DMS153 treated with DMSO at 0.1 percent for 48 hours (cell line): ENCODE measurements around the gene CNNM1.
A peak's percentile ranks its signal among the peaks of the same experiment; 100 is the strongest.

Experiments
- DNase-seq: peaks from one replicate; lab custom pipeline; 2025; ENCODE audit not compliant: unreplicated experiment; lab: John Stamatoyannopoulos, UW

CNNM1 gene

GRCh38 chr10:99418910-99419624, 89.9 kb downstream of the CNNM1 start:
- DNase-seq, result no peak

- DNase-seq, result no peak
Observed at GRCh38 chr10:99419688-99420087, 90.5 kb downstream of the CNNM1 start.

GRCh38 chr10:99421233-99421739, 92.1 kb downstream of the CNNM1 start:
- DNase-seq, result no peak

GRCh38 chr10:99422529-99423096, 93.5 kb downstream of the CNNM1 start:
- no peak for DNase-seq

- DNase-seq, result no peak
Observed at GRCh38 chr10:99424656-99425055, 95.5 kb downstream of the CNNM1 start.

GRCh38 chr10:99425204-99425603, 96.0 kb downstream of the CNNM1 start:
- DNase-seq, result no peak

- no peak for DNase-seq
Observed at GRCh38 chr10:99426689-99427088, 97.5 kb downstream of the CNNM1 start.

DNA sequence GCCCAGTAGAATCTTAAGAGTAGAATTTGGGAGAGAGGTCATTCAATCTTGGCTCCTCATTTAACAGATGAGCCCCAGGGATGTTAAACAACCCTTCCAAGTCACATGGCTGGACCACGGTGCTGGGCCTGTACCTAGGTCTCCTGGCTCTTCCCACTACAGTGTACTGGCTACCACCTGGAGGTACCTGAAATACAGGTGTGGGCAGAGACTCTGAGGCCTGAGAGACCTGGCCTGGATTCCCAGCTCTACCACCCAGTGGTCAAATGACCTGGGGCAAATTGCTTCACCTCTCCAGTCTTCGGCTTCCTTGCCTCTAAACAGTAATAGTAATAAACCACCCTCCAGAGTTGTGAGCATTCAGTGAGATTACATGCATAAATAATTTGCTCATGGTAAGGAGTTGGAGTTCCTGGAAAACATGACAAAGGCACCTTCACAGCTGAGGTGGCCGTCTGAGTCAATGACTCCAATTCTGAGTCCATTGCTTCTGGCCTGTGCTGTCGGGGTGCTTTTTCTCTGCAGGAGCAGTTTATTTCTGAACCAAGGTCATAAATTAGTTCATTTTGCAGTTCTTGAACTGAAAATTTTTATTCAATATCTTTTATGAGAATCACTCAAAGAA, 98.5 kb downstream of the CNNM1 start:
- DNase-seq, result no peak

DNA sequence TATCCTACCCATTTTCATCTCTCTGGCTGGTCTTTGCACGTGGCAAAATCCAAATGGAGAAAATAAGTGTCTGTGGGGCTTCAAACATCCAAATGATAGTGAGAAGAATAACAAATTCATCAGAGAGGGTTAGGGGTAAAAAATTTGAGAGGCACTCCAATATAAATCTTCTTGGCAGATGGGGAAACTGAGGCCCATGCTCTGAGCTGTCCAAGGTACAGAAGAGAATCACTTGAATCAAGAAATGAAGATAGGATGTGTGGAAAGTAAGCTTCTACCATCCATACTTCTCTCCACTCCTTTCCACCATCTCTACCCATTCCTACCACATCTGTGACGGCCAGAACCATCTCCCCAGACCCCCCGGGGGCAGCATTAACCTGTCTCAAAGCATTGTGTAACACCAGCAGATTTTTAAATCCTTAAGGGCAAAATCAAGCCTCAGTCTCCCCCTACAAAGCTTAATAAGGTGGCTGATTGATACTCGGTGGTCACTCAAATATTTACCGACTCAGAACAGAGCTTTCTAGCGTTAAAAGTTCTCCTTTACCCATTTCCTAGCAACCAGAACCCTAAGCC, 100.5 kb downstream of the CNNM1 start:
- no peak for DNase-seq

DNA sequence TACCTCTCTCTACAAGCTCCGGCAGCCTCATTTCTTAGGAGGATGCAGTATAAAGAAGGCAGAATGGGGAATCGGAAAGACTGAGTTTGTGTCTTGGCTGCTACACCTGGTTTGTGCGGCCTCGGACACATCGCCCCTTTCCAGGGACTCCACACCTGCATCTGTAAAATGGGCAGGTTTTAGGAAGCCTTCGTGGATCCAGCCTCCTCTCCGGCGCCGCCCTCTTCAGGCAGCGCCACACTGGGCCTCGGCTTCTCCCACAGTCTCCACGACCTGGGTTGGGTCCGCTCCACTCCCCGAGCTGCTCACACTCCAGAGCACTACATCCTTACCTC, 100.9 kb downstream of the CNNM1 start:
- DNase-seq, result no peak

DNA sequence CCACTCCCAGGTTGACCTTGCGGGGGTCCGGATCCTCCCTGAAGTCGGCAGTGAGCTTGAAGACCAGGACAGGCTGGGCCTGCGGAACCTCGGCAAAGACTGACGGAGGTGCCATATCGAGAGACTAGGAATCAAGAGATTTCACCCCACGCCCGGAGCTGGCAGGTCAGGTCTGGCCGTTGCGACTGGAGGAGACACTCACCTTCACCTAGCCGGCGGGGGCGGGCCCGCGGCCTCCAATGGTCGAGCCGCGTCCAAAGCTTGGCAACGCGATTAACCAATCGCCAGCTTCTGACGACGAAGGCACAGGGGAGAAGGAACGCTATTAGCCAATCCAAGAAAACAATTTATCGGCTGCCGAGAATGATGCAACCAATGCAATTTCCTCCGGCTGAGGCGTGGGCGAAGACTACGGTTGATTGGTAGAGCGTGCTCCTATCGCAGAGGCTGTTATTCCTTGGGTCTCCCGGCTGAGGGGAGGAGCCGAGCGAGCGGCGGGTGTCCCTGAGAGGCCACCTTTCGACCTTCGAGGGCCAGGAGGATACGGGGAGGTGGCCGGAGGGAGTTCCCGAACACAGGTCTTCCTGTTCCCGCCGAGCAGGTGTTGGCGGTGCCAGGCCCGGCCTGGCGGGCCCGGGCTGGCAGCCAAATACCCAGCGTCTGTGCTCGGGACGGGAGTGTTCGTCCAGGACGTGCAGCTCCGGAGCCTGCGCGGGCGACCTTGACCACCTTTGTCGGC, 101.5 kb downstream of the CNNM1 start, which contains the start of gene GOT1:
GOT1 (minus strand) TSS at position 174 of the 739 bp plus-strand sequence; CDS start at position 115, 59 bp downstream.
- peak; percentile 97 for DNase-seq

DNA sequence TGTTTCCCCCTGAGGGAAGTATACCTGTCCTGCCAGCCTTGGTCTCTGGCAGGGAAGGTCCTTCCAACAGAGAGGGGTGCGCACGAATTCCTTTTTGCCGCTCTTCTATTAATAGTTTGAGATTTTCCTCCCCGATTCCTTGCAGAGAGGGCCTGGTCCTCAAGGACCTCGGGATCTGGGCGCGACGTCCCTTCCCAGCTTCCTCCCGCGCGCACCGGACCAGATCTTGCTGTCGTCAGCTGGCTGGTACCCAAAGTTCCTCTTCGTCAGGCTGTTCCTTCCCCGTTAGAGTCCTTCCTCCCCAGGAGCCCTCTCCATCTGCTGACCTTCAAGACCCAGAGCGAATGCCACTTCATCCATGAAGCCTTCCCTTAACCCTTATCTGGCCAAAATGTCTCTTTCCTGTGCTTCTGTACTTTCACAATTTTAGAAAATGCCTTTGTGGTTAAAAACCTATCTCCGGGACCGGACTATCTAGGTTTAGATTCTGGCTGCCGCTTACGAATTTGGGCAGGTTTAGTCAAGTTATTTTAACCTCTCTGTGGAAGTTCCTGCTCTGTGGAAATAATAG, 102.1 kb downstream of the CNNM1 start:
- no peak for DNase-seq

DNA sequence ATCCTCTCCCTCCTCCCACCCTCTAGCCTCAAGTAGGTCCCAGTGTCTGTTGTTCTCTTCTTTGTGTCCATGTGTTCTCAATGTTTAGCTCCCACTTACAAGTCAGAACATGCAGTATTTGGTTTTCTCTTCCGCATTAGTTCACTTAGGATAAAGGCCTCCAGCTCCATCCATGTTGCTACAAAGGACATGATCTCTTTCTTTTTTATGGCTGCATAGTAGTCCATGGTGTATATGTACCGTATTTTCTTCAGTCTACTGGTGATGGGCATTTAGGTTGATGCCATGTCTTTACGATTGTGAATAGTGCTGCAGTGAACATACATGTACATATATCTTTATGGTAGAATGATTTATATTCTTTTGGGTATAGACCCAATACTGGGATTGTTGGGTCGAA, 102.9 kb downstream of the CNNM1 start:
- no peak for DNase-seq

- no peak for DNase-seq
Observed at GRCh38 chr10:99432881-99433280, 103.7 kb downstream of the CNNM1 start.

DNA sequence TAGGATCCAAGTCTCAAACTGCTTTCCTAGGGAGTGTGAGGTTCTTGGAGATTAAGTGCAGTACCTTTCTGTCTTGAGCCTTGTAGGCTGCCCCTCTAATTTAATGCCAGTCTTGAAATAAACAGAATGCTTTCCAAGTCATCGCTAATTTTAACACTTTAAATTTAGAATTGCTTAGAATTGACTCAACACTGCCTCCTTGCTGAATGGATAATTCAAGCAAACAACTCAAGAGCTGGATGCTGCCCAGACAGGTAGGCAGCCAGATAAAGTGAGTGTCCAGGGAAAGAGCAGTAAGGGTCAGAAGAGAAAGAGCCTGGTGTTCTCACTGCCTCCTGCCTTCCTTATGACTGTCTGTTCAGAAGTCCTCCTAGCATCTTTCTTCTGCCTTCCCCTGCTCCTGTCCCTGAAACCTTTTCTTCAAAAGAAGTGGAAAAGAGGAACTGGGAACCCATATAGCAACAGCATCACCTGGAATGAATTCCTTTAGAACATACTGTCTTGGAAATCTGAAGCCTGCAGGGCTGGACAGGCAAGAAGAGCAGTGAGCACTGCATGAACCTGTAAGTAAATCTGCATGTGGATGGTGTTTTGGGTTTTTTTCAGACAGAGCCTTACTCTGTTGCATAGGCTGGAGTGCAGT, 104.3 kb downstream of the CNNM1 start:
- no peak for DNase-seq

DNA sequence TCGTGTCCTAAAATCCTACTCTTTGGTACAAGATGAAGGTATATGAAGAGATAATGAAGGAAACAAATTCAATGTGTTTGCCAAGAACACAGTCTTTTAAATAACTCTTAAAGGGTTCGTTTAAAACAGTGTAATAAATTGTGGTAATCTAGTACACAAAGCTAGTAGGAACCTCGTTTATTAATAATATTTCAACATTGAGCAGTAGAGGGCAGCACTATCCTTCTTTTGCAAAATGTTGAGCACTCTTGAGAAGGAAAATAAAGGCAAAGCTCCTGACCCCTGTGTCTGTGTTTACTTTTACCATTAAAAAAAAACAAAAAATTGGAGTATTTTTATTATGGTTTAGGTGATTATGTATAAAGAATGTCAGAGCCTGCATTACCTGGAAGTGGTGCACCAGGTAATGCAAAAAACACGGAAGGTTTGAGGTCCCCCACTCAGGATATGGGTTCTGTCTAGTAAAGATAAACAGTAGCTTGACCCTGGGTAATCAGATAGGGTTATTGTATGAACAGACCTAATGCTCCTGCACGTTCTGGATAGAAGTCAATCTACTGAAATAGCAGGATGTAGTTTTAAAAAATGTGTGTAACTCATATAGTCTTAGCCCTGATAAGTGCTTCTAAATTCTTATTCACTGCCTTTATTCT, 107.0 kb downstream of the CNNM1 start:
- peak; percentile 44 for DNase-seq

DNA sequence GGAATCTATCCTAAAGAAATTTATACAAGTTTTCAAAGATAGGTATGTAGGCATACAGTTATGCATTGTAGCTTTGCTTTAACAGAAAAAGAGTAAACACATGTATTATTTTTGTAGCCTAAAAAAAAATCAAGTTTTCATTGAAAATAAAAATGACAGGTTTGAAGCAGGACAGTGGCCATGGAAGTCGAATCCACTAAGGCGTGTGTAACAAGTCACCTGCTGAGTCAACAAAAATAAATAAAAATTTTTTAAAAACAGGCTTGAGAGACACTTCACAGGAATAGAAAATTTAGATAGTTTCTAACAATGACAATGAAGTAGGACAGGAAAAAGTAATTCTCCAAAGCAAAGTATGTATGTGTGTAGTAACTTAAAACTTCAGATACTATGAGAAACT, 109.7 kb downstream of the CNNM1 start:
- no peak for DNase-seq

DNA sequence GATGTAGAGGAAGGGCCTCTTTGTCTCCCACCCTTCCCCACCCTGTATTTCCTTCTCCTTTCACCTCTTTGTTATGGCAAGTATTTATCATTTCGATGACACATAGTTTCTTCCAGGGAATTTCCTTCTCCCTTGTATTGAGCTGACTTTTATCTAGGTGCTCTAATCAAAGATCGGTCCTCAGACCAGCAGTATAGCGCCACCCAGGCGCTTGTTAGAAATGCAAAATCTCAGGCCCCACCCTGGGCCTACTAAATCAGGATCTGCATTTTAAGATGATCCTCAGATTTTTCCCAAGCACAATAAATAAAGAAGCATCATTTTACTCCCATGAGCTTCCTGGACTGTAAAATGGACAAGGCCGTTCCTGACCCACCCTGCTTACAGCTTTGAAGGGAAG, 113.2 kb downstream of the CNNM1 start:
- DNase-seq, result no peak

- no peak for DNase-seq
Observed at GRCh38 chr10:99443500-99443899, 114.3 kb downstream of the CNNM1 start.
